ENCODE measurements around the gene TNFRSF8.

The TNFRSF8 gene

DNA sequence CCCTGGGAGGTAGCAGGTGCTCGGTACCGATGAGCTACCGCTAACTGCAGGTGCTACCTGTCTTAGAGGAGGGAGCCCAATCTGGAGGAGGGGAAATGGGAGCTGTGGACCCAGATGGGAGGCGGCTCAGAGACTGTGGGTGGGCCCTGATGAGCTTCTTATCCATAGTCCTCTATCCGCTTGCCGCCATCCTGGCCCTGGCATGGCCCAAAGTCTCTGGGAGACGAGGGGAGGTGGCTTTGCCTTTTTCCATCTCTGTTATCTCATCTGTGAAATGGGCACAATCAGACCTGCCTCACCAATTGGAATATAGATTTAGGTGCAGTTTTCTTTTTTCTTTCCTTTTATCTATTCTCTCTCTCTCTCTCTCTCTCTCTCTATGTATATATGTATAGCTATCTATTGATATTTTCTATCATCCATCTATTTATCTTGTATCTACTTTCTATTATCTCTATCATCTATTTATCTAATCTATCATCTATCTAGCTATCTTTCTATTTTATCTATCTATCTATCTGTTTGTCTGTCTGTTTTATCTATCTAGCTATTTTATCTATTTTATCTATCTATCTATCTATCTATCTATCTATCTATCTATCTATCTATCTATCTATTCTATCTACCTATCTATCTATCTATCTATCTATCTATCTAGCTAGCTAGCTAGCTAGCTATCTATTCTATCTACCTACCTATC lies 120.1 kb downstream of the TNFRSF8 start:
- Histone ChIP-seq H3K27ac (ENCODE audit: poor library complexity, severe bottlenecking) (no peak overlapping the region), H3K9me3 (ENCODE audit: severe bottlenecking) (no peaks in the 10 kb centered on the region), H3K27me3 (ENCODE audit: insufficient read depth, poor library complexity, severe bottlenecking) (no peaks in the 10 kb centered on the region), H3K4me1 (ENCODE audit: insufficient read depth, poor library complexity, severe bottlenecking) (no peaks in the 10 kb centered on the region), H3K4me3 (ENCODE audit: severe bottlenecking) (no peak overlapping the region), H3K36me3 (ENCODE audit: low read depth) (no peaks in the 10 kb centered on the region)
- no peak for DNase-seq (ENCODE audit: low spot score)
- no peak for ATAC-seq (ENCODE audit: low read depth)
- TF ChIP-seq, protein P1, sequence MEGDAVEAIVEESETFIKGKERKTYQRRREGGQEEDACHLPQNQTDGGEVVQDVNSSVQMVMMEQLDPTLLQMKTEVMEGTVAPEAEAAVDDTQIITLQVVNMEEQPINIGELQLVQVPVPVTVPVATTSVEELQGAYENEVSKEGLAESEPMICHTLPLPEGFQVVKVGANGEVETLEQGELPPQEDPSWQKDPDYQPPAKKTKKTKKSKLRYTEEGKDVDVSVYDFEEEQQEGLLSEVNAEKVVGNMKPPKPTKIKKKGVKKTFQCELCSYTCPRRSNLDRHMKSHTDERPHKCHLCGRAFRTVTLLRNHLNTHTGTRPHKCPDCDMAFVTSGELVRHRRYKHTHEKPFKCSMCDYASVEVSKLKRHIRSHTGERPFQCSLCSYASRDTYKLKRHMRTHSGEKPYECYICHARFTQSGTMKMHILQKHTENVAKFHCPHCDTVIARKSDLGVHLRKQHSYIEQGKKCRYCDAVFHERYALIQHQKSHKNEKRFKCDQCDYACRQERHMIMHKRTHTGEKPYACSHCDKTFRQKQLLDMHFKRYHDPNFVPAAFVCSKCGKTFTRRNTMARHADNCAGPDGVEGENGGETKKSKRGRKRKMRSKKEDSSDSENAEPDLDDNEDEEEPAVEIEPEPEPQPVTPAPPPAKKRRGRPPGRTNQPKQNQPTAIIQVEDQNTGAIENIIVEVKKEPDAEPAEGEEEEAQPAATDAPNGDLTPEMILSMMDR (IDR thresholded peaks at IDR 0.05; ENCODE audit: poor library complexity, severe bottlenecking) = no peak

DNA sequence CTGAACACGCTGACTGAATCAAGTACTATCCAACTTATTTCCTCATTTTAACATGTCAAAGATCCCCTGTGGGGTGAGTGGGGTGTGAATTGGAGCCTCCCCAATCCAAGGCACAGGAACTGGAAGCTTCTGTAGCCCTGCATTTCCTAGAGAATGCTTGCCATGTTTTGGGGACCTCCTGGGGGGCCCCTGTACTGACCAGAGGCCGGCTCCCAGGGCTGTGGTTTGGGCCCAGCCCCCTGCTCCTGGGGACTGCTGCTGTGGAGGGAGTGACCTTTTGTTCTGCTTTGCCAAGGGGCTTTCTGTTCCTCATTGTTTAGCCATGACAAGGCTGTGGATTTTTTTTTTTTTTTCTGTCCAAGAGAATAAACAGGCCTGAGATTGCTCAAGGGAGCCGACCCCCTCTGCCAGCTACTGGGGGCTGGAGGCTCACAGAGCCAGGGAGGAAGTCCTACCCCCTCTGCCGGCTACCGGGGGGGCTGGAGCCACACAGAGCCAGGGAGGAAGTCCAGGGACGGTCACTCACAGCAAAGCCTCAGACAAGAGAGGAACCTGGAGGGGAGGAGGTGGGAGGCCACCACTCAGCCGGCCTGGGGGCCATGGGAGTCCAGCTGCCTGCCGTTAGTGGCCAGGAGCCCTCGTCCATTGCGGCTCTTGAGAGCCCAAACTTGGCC lies 121.0 kb downstream of the TNFRSF8 start:
- H3K4me1 ChIP-seq (ENCODE audit: insufficient read depth, poor library complexity, severe bottlenecking) = no peaks in the 10 kb centered on the region
- TF ChIP-seq, protein P1 (IDR thresholded peaks at IDR 0.05; ENCODE audit: poor library complexity, severe bottlenecking) = no peak
- ATAC-seq (ENCODE audit: low read depth) (no peak), DNase-seq (ENCODE audit: low spot score) (no peak)
- H3K27ac ChIP-seq (ENCODE audit: poor library complexity, severe bottlenecking) = no peak overlapping the region
- H3K36me3 ChIP-seq (ENCODE audit: low read depth) = no peaks in the 10 kb centered on the region
- H3K27me3 ChIP-seq (ENCODE audit: insufficient read depth, poor library complexity, severe bottlenecking) = no peaks in the 10 kb centered on the region
- H3K4me3 ChIP-seq (ENCODE audit: severe bottlenecking) = no peak overlapping the region
- no peaks in the 10 kb centered on the region for H3K9me3 ChIP-seq (ENCODE audit: severe bottlenecking)

DNA sequence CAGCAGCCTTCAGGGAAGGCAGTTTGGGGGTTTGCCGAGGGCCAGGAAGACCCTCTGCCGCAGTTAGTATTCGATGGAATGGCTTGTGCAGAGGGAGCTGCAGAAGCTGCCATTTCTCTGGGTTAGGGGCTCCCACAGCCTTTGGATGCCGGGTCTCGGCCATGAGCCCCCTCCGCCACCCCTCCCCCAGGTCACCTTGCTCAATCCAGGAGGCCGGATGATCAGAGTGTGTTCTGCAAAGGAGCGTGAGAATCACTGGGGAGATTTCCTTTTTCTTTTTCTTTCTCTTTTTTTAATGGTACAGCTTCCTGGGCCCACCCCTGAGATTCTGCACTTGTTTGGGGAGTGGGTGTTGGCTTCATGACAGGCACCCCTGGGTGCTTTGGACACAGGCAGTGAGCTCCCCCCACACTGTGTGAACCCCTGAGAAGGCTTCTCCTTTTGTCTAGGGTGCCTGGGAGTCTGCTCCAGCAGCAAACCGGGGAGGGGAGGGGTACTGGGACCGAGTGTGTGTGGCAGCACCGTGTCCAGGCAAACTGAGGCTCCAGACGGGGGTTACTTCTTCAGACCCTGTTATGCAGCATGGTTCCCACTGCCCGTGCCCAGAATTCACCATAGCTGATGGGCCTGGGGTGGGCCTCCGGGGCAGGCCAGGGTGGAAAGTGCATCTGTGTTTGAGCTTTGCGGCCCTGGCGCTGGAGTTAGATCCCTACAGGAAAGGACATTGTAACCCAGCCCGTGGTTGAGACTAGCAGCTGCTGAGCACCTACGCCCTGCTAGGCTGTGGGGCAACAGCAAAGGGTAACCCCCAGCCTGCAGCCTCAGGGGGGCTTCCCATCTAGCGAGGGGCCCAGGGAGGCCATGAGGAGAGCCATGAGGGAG lies 122.2 kb downstream of the TNFRSF8 start:
- ATAC-seq (ENCODE audit: low read depth) (no peak), DNase-seq (ENCODE audit: low spot score) (no peak)
- TF ChIP-seq, protein P1 (IDR thresholded peaks at IDR 0.05; ENCODE audit: poor library complexity, severe bottlenecking) = no peak
- Histone ChIP-seq H3K27me3 (ENCODE audit: insufficient read depth, poor library complexity, severe bottlenecking) (no peaks in the 10 kb centered on the region), H3K27ac (ENCODE audit: poor library complexity, severe bottlenecking) (no peak overlapping the region), H3K4me3 (ENCODE audit: severe bottlenecking) (no peak overlapping the region), H3K4me1 (ENCODE audit: insufficient read depth, poor library complexity, severe bottlenecking) (no peaks in the 10 kb centered on the region), H3K36me3 (ENCODE audit: low read depth) (no peaks in the 10 kb centered on the region), H3K9me3 (ENCODE audit: severe bottlenecking) (no peaks in the 10 kb centered on the region)

DNA sequence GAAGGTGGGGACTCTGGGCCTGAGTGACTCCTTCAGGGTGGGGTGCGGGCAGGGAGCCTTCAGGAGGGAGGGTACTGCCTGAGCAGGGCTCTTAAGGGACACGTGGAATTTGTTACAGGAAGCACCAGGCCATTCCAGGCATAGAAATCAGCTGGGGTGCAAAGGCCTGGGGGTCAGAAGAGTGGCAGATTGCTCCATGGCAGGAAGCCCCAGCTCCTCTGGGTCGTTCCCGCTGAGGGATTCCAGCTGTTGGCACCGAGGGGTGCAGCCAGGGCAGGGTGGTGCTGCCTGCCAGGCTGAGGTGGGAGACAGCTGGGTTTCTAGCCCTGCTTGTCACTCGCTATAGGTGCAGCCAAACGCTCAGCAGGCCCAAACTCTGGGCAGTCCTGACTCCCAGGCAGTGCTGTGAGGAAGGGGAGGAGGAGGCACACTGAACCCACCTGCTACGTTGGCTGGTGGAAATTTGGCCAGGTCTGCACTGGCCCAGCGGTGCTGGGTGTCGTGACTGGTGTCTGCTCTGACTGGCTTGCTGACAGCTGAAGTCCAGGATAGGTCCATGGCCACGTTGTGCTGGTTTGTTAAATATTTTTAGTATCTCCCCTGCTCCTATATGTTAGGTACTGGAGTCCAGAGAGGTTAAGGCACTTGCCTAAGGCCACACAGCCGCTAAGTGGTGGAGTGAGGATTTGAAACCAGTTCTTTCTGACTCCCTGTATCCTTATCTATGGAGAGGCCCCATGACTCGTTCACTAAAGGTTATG lies 123.0 kb downstream of the TNFRSF8 start:
- TF ChIP-seq, protein P1 (IDR thresholded peaks at IDR 0.05; ENCODE audit: poor library complexity, severe bottlenecking) = no peak
- ATAC-seq (ENCODE audit: low read depth) (no peak; the same call in 2 of the 3 replicates), DNase-seq (ENCODE audit: low spot score) (no peak)
- Histone ChIP-seq H3K27me3 (ENCODE audit: insufficient read depth, poor library complexity, severe bottlenecking) (no peaks in the 10 kb centered on the region), H3K27ac (ENCODE audit: poor library complexity, severe bottlenecking) (no peak overlapping the region), H3K4me1 (ENCODE audit: insufficient read depth, poor library complexity, severe bottlenecking) (no peaks in the 10 kb centered on the region), H3K9me3 (ENCODE audit: severe bottlenecking) (no peaks in the 10 kb centered on the region), H3K4me3 (ENCODE audit: severe bottlenecking) (no peak overlapping the region), H3K36me3 (ENCODE audit: low read depth) (no peaks in the 10 kb centered on the region)

Data from RWPE2 (cell line).